H1 (cell line): ENCODE measurements around the gene PNPLA1. TPM values are rescaled to one million over a fixed set of nuclear protein-coding genes. Genes with fewer than 3 reads are reported as not detected.

ENCODE experiments used
- BCL11A ChIP-seq, 2 experiments: IDR thresholded peaks; one replicate each; pipeline ENCODE4 v1.6.1; 2011; ENCODE audit warnings: low read depth in 2 of 2, low read length in 2 of 2, mild to moderate bottlenecking in 2 of 2
- KDM4A ChIP-seq: IDR thresholded peaks from one replicate; pipeline ENCODE4 v1.7.1; 2012; ENCODE audit warnings: low read depth, mild to moderate bottlenecking, moderate library complexity, low read length, inconsistent platforms; ENCODE audit not compliant: severe bottlenecking
- TBP ChIP-seq: IDR thresholded peaks from 2 replicates; pipeline ENCODE4 v1.6.1; 2011; ENCODE audit warnings: low read depth, low read length, improper control_type of control experiment
- polyA plus RNA-seq, 7 experiments: library from polyadenylated mRNA; depleted of rRNA in 3 of 7; stranded (reverse) in 5 of 7; unstranded in 2 of 7; fragments of >200 nt in 5 of 7; fragments of 200-250 nt in 2 of 7; gene quantifications; 1 replicate in 5 of 7; 2 replicates in 1 of 7; 4 replicates in 1 of 7; pipeline versions ENCODE4 v1.2.1 to v1.2.3, GENCODE V29; 2011 to 2013; ENCODE audit warnings: missing spikeins in 2 of 7, mixed read lengths in 2 of 7
- total RNA-seq: library from RNA; stranded (reverse); fragmentation: NEBNext Ultra II Directional; extraction: Animal tissue kit (Norgen Biotek cat#: 25700); gene quantifications from 2 replicates; pipeline ENCODE4 v1.2.1, GENCODE V29; 2021
- TF ChIP-seq, protein P1 (sequence below): fragments of 300-600 bp; sonication (generic); IDR thresholded peaks from 2 replicates; pipeline ENCODE4 v1.7.1; 2012; ENCODE audit warnings: low read length, moderate library complexity, mild to moderate bottlenecking, inconsistent platforms; ENCODE audit not compliant: insufficient replicate concordance

PNPLA1 gene
- total and polyA plus RNA-seq, 2 of the 8 experiments (the other 6 are each of a cell fraction or from before 2014, with no cell fraction given): not detected

DNA sequence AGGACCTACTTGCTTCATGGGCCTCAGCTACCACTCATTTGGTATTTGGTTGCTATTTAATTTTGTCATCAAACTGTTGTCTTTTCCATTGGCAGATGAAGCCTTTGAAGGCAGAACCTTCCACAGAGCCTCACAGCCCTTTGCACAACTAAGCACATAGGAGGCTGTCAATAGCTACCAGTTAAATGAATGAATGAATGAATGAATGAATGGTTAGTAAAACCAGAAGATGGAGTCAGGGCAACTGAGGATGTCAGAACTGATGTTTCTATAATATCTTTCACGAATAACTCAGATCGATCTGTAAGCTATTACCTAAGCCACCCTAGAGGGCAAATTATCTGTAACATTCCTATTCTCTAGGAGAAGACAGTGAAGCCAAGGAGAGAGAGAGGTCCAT lies 47.8 kb downstream of the PNPLA1 start (continued):
- TF ChIP-seq, protein P1, sequence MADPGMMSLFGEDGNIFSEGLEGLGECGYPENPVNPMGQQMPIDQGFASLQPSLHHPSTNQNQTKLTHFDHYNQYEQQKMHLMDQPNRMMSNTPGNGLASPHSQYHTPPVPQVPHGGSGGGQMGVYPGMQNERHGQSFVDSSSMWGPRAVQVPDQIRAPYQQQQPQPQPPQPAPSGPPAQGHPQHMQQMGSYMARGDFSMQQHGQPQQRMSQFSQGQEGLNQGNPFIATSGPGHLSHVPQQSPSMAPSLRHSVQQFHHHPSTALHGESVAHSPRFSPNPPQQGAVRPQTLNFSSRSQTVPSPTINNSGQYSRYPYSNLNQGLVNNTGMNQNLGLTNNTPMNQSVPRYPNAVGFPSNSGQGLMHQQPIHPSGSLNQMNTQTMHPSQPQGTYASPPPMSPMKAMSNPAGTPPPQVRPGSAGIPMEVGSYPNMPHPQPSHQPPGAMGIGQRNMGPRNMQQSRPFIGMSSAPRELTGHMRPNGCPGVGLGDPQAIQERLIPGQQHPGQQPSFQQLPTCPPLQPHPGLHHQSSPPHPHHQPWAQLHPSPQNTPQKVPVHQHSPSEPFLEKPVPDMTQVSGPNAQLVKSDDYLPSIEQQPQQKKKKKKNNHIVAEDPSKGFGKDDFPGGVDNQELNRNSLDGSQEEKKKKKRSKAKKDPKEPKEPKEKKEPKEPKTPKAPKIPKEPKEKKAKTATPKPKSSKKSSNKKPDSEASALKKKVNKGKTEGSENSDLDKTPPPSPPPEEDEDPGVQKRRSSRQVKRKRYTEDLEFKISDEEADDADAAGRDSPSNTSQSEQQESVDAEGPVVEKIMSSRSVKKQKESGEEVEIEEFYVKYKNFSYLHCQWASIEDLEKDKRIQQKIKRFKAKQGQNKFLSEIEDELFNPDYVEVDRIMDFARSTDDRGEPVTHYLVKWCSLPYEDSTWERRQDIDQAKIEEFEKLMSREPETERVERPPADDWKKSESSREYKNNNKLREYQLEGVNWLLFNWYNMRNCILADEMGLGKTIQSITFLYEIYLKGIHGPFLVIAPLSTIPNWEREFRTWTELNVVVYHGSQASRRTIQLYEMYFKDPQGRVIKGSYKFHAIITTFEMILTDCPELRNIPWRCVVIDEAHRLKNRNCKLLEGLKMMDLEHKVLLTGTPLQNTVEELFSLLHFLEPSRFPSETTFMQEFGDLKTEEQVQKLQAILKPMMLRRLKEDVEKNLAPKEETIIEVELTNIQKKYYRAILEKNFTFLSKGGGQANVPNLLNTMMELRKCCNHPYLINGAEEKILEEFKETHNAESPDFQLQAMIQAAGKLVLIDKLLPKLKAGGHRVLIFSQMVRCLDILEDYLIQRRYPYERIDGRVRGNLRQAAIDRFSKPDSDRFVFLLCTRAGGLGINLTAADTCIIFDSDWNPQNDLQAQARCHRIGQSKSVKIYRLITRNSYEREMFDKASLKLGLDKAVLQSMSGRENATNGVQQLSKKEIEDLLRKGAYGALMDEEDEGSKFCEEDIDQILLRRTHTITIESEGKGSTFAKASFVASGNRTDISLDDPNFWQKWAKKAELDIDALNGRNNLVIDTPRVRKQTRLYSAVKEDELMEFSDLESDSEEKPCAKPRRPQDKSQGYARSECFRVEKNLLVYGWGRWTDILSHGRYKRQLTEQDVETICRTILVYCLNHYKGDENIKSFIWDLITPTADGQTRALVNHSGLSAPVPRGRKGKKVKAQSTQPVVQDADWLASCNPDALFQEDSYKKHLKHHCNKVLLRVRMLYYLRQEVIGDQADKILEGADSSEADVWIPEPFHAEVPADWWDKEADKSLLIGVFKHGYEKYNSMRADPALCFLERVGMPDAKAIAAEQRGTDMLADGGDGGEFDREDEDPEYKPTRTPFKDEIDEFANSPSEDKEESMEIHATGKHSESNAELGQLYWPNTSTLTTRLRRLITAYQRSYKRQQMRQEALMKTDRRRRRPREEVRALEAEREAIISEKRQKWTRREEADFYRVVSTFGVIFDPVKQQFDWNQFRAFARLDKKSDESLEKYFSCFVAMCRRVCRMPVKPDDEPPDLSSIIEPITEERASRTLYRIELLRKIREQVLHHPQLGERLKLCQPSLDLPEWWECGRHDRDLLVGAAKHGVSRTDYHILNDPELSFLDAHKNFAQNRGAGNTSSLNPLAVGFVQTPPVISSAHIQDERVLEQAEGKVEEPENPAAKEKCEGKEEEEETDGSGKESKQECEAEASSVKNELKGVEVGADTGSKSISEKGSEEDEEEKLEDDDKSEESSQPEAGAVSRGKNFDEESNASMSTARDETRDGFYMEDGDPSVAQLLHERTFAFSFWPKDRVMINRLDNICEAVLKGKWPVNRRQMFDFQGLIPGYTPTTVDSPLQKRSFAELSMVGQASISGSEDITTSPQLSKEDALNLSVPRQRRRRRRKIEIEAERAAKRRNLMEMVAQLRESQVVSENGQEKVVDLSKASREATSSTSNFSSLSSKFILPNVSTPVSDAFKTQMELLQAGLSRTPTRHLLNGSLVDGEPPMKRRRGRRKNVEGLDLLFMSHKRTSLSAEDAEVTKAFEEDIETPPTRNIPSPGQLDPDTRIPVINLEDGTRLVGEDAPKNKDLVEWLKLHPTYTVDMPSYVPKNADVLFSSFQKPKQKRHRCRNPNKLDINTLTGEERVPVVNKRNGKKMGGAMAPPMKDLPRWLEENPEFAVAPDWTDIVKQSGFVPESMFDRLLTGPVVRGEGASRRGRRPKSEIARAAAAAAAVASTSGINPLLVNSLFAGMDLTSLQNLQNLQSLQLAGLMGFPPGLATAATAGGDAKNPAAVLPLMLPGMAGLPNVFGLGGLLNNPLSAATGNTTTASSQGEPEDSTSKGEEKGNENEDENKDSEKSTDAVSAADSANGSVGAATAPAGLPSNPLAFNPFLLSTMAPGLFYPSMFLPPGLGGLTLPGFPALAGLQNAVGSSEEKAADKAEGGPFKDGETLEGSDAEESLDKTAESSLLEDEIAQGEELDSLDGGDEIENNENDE: no peak
- no peak for TF ChIP-seq BCL11A (IDR thresholded peaks at IDR 0.05; ENCODE audit: low read depth in 2 of 2, low read length in 2 of 2)
- TF ChIP-seq TBP: no peak
- TF ChIP-seq KDM4A: no peak
